ENCODE measurements around the gene COA3. TPM values are rescaled to one million over a fixed set of nuclear protein-coding genes. Genes with fewer than 3 reads are reported as not detected.

Gene COA3
- total and polyA plus RNA-seq, 8 donors, result 48.1 to 130 (median 68.7) TPM

DNA sequence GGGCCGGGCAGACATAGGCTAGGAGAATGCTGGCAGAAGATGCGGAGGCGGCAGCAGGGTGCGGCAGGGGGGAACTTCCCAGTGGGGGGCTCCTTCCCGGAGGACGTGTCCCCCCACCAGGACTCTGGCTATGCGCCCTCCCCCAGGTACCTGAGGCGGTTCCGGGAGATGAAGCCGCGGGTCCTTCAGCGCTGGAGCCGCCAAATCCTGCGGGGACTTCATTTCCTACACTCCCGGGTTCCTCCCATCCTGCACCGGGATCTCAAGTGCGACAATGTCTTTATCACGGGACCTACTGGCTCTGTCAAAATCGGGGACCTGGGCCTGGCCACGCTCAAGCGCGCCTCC, 14.7 kb downstream of the COA3 start:
- Histone ChIP-seq H3K4me3 (no peak overlapping the region), H3K27me3 (peaks cover 0 to 12% (median 2%) of the 10 kb centered on the region in 4 donors), H3K36me3 (peaks cover 0 to 8% (median 0%) of the 10 kb centered on the region in 3 donors), H3K27ac (no peak overlapping the region), H3K9me3 (no peaks in the 10 kb centered on the region), H3K4me1 (peaks cover 0 to 9% (median 0%) of the 10 kb centered on the region in 3 donors)
- no peak for FAIRE-seq
- intact Hi-C loops (cut with DNase I), result no loop called here
- no peak for ATAC-seq
- 24 to 25% methylated on average over 22 of the region's 22 CpGs for WGBS, 2 donors
- TF ChIP-seq, protein P1, sequence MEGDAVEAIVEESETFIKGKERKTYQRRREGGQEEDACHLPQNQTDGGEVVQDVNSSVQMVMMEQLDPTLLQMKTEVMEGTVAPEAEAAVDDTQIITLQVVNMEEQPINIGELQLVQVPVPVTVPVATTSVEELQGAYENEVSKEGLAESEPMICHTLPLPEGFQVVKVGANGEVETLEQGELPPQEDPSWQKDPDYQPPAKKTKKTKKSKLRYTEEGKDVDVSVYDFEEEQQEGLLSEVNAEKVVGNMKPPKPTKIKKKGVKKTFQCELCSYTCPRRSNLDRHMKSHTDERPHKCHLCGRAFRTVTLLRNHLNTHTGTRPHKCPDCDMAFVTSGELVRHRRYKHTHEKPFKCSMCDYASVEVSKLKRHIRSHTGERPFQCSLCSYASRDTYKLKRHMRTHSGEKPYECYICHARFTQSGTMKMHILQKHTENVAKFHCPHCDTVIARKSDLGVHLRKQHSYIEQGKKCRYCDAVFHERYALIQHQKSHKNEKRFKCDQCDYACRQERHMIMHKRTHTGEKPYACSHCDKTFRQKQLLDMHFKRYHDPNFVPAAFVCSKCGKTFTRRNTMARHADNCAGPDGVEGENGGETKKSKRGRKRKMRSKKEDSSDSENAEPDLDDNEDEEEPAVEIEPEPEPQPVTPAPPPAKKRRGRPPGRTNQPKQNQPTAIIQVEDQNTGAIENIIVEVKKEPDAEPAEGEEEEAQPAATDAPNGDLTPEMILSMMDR (IDR thresholded peaks at IDR 0.05), result no peak
- DNase-seq, result no peak

DNA sequence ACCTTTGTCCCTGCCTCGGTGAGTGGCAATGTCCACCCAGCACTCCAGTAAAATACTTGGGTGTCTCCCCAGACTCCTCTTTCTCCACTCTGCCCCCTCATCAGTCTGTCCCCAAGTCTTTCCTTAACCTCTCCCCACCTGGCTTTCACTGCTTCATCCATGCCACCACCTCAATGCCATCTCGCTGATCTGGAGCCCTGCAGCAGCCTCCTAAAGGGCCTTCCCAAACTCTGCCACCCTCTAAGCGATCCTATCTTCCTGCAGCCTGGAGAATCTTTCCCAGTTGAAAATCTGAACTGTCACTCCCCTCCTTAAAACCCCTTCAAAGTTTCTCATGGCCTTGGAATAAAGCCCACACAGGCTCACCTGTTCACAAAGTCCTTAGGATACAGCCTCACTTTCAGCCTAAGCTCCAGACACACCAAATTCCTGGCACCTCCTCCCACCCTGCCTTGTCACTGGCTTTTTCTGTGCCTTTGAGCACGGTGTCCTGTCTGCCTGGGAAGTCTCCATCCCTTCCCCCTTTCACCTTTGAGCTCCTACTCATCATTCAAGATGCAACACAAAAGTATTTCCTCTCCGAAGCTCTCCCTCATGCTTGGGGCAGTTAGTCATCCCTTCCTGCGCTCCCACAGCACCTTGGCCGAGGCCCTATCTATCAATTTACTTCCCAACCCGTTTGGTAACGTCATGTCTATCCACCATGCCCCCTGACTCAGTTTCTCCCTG, 15.3 kb downstream of the COA3 start:
- Histone ChIP-seq H3K36me3 (peaks cover 0 to 14% (median 3%) of the 10 kb centered on the region in 3 donors), H3K4me3 (no peak overlapping the region), H3K27ac (no peak overlapping the region), H3K9me3 (no peaks in the 10 kb centered on the region), H3K4me1 (peaks cover 0 to 9% (median 0%) of the 10 kb centered on the region in 3 donors), H3K27me3 (peaks cover 0 to 12% (median 2%) of the 10 kb centered on the region in 4 donors)
- FAIRE-seq (no peak), DNase-seq (no peak), ATAC-seq (no peak)
- intact Hi-C loops (cut with DNase I), result no loop called here
- WGBS, 2 donors, result 39 to 43% methylated on average over 9 of the region's 9 CpGs
- TF ChIP-seq, protein P1 (IDR thresholded peaks at IDR 0.05), result no peak

DNA sequence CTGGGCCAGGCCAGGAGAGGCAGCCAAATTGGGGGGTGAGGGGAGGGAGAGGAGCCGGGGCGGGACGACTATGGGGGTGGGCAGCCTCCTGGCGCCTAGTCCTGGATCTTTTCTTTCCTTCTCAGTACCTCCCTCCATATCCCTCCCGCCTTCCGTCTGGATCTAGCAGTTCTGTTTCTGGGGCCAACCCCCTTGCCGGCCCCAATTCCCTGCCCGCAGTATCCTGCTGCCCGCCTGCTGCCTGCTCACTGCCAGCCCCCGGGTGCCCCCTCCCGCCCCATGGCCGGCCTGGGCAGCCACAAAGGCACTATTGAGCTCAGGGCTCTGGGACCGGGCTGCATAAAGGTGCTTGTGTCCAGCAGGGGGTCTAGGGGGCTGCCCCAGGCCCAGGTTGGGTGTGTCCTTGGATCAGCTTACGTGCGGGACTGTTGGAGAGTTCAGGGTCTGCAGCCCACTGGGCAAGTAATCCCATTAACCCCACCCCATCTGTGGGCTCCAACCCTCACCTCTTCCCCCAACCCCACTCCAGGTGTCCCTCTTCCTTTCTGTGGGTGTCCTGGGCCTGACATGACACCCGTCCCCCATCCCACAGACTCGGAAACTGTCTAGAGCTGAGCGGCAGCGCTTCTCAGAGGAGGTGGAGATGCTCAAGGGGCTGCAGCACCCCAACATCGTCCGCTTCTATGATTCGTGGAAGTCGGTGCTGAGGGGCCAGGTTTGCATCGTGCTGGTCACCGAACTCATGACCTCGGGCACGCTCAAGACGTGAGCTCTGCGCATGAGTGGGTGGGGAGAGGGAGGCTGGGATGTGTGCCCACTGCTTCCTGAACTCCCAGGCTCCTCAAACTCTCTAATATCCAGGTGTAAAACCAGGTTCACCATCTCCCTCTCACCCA, 16.1 kb downstream of the COA3 start:
- H3K4me1 ChIP-seq, result peaks cover 0 to 9% (median 0%) of the 10 kb centered on the region in 3 donors
- ATAC-seq (no peak), FAIRE-seq (no peak), DNase-seq (no peak)
- intact Hi-C loops (cut with DNase I), result no loop called here
- H3K36me3 ChIP-seq, result peaks cover 0 to 21% (median 7%) of the 10 kb centered on the region in 3 donors
- TF ChIP-seq, protein P1 (IDR thresholded peaks at IDR 0.05), result no peak
- no peaks in the 10 kb centered on the region for H3K9me3 ChIP-seq
- H3K4me3 ChIP-seq, result no peak overlapping the region
- H3K27ac ChIP-seq, result no peak overlapping the region
- WGBS, 2 donors, result 42 to 60% methylated on average over 23 to 29 of the region's 29 CpGs
- peaks cover 0 to 12% (median 2%) of the 10 kb centered on the region in 4 donors for H3K27me3 ChIP-seq

DNA sequence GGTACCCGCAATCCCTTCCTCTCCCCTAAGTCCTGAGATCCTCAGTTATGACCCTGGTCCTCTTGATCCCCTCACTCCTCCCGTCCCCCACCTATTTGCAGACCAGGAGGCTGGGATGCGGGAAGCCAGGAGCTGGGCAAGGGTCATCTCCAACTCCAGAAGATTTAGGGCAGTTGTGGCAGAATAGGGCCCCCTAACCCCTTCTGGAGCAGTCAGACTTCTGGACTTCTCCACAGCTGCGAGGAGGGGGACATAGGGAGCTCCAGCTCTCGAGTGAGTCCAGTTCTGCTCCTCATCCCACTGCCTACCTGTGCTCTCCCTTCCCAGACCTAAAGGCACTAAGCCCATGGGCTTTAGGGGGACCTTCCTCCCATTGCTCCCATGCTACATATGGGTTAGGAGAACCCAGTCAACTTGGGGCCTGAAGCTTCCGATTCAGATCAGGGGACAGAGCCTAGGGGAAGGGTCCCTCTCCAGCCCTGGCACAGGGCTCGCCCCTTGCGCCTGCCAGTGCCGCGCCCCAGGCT, 16.8 kb downstream of the COA3 start:
- H3K27me3 ChIP-seq, result peaks cover 0 to 12% (median 2%) of the 10 kb centered on the region in 4 donors
- H3K36me3 ChIP-seq, result peaks cover 0 to 23% (median 7%) of the 10 kb centered on the region in 3 donors
- WGBS, 2 donors, result 33 to 47% methylated on average over 10 of the region's 10 CpGs
- DNase-seq, result no peak
- H3K4me3 ChIP-seq, result no peak overlapping the region
- H3K27ac ChIP-seq, result no peak overlapping the region
- peaks cover 0 to 9% (median 0%) of the 10 kb centered on the region in 3 donors for H3K4me1 ChIP-seq
- intact Hi-C loops (cut with DNase I), result no loop called here
- ATAC-seq, result no peak
- no peak for FAIRE-seq
- no peaks in the 10 kb centered on the region for H3K9me3 ChIP-seq
- TF ChIP-seq, protein P1 (IDR thresholded peaks at IDR 0.05), result no peak

Data from pancreas (tissue), 10 donors.